Smooth muscle cell (in vitro differentiated cells): ENCODE results near the gene GPRC5B. TPM values are rescaled to one million over a fixed set of nuclear protein-coding genes. Genes with fewer than 3 reads are reported as not detected.

ENCODE experiments used
- DNase-seq: peaks from one replicate; lab custom pipeline; 2025; ENCODE audit not compliant: unreplicated experiment; lab: John Stamatoyannopoulos, UW
- H2AFZ ChIP-seq: fragments of 200-600 bp; sonication (generic); 2 replicates; pipeline ENCODE4 v1.6.0; 2016; ENCODE audit warnings: antibody characterized with exemption, low read depth, mild to moderate bottlenecking
- H3F3A ChIP-seq: fragments of 200-600 bp; sonication (generic); 2 replicates; pipeline ENCODE4 v1.6.0; 2017; ENCODE audit warnings: antibody characterized with exemption, low read depth
- H3K27ac ChIP-seq: fragments of 200-600 bp; sonication (generic); 2 replicates; pipeline ENCODE4 v1.5.1; 2016; ENCODE audit warnings: low read depth, mild to moderate bottlenecking
- H3K27me3 ChIP-seq: fragments of 200-600 bp; sonication (generic); 2 replicates; pipeline ENCODE4 v1.6.1; 2016; ENCODE audit warnings: low read depth, mild to moderate bottlenecking
- H3K36me3 ChIP-seq: fragments of 200-600 bp; sonication (generic); 2 replicates; pipeline ENCODE4 v1.5.1; 2016; ENCODE audit warnings: low read depth
- H3K4me1 ChIP-seq: fragments of 200-600 bp; sonication (generic); 2 replicates; pipeline ENCODE4 v1.5.1; 2016; ENCODE audit warnings: low read depth
- H3K4me2 ChIP-seq: fragments of 200-600 bp; sonication (generic); 2 replicates; pipeline ENCODE4 v1.6.0; 2016; ENCODE audit warnings: mild to moderate bottlenecking
- H3K4me3 ChIP-seq: fragments of 200-600 bp; sonication (generic); 2 replicates; pipeline ENCODE4 v1.5.1; 2016; ENCODE audit warnings: mild to moderate bottlenecking
- H3K79me2 ChIP-seq: fragments of 200-600 bp; sonication (generic); 2 replicates; pipeline ENCODE4 v1.6.0; 2016; ENCODE audit warnings: low read depth, mild to moderate bottlenecking
- H3K9ac ChIP-seq: fragments of 200-600 bp; sonication (generic); 2 replicates; pipeline ENCODE4 v1.6.0; 2016; ENCODE audit warnings: low read depth
- H3K9me3 ChIP-seq: fragments of 200-600 bp; sonication (generic); replicated peaks from 2 replicates; pipeline ENCODE4 v1.5.1; 2016; ENCODE audit warnings: low read depth
- H4K20me1 ChIP-seq: fragments of 200-600 bp; sonication (generic); 2 replicates; pipeline ENCODE4 v1.6.0; 2016; ENCODE audit warnings: low read depth
- WGBS: methylation state at CpG from one replicate; pipeline ENCODE4 v1.1.7; 2016; ENCODE audit warnings: low lambda C conversion rate; 5-methylcytosine and 5-hydroxymethylcytosine counted together
- polyA plus RNA-seq: library from polyadenylated mRNA; unstranded; fragments of >200 nt; fragmentation: Nextera tagmentation; extraction: Ambion mirVana; gene quantifications from 2 replicates; pipeline ENCODE4 v1.2.1, GENCODE V29; 2016
- total RNA-seq: library from RNA; depleted of rRNA; stranded (reverse); fragments of >200 nt; gene quantifications from 2 replicates; pipeline ENCODE4 v1.2.3, GENCODE V29; 2014
- TF ChIP-seq, protein P1 (sequence below): fragments of 200-600 bp; sonication (generic); IDR thresholded peaks from 2 replicates; pipeline ENCODE4 v1.5.1; 2017; ENCODE audit warnings: borderline replicate concordance, mild to moderate bottlenecking, antibody characterized with exemption; ENCODE audit not compliant: insufficient read depth, poor library complexity, severe bottlenecking

Gene GPRC5B, protein sequence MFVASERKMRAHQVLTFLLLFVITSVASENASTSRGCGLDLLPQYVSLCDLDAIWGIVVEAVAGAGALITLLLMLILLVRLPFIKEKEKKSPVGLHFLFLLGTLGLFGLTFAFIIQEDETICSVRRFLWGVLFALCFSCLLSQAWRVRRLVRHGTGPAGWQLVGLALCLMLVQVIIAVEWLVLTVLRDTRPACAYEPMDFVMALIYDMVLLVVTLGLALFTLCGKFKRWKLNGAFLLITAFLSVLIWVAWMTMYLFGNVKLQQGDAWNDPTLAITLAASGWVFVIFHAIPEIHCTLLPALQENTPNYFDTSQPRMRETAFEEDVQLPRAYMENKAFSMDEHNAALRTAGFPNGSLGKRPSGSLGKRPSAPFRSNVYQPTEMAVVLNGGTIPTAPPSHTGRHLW
- total RNA-seq (7.8 and 15.6 TPM in 2 replicates), polyA plus RNA-seq (18.9 and 25.7 TPM in 2 replicates)

DNA sequence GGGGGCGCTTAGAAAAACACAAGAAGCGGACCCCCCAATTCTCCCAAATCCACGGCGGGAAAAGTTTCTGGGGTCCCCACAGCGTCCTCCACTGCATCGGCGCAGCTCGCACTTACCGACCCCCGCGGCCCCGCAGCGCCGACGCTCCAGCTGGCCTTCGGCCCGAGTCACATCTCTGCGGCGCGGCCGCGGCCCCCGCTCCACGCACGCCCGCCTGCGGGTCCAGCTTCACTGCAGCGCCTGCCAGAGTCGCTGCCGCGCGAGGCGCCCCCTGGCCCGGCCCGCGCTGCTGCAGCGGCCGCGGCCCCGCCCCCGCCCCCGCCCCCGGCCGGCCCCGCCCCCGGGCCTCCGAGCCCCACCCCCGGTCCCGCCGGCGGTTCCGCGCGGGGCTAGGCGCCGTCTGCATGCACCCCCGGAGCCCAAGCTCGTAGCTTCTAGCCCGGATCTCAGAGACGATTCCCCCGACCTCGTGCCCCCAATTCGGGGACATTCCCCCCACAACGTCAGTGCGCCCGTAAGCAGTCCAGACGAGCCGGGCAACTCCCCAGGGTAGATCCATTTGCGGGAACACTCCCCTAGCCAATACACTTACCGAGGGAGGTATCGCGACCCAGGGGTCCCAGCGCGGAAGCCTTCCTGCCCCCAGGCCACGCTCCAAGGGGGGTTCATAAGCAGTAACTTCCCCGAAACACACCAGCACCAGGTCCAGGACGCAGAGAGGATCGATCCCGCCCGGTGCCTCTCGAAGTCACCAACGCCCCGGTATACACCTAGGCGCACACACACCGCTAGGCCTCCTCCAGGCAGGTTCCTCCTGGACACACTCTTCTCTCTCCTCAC, at the start of gene GPRC5B:
Gene GPRC5B (minus strand): TSS at position 238 of the 840 bp plus-strand sequence. CDS start 12,003 bp downstream, outside the sequence.
- Histone ChIP-seq H3K4me2 (peak within 1 kb of the TSS; percentile 96), H3F3A (no peaks in the 10 kb centered on the region), H3K4me3 (peak within 1 kb of the TSS; percentile 72), H2AFZ (peak within 1 kb of the TSS; percentile 59), H3K79me2 (peaks cover 15% of the 10 kb centered on the region), H3K4me1 (peaks cover 14% of the 10 kb centered on the region), H3K9me3 (no peaks in the 10 kb centered on the region), H3K27ac (no peak within 1 kb of the TSS), H4K20me1 (peaks cover 4% of the 10 kb centered on the region), H3K9ac (peak within 1 kb of the TSS; percentile 24), H3K36me3 (no peaks in the 10 kb centered on the region), H3K27me3 (no peaks in the 10 kb centered on the region)
- DNase-seq = peak; percentile 13
- TF ChIP-seq, protein P1, sequence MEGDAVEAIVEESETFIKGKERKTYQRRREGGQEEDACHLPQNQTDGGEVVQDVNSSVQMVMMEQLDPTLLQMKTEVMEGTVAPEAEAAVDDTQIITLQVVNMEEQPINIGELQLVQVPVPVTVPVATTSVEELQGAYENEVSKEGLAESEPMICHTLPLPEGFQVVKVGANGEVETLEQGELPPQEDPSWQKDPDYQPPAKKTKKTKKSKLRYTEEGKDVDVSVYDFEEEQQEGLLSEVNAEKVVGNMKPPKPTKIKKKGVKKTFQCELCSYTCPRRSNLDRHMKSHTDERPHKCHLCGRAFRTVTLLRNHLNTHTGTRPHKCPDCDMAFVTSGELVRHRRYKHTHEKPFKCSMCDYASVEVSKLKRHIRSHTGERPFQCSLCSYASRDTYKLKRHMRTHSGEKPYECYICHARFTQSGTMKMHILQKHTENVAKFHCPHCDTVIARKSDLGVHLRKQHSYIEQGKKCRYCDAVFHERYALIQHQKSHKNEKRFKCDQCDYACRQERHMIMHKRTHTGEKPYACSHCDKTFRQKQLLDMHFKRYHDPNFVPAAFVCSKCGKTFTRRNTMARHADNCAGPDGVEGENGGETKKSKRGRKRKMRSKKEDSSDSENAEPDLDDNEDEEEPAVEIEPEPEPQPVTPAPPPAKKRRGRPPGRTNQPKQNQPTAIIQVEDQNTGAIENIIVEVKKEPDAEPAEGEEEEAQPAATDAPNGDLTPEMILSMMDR = no peak
- 20% methylated on average over 59 of the region's 85 CpGs for WGBS

DNA sequence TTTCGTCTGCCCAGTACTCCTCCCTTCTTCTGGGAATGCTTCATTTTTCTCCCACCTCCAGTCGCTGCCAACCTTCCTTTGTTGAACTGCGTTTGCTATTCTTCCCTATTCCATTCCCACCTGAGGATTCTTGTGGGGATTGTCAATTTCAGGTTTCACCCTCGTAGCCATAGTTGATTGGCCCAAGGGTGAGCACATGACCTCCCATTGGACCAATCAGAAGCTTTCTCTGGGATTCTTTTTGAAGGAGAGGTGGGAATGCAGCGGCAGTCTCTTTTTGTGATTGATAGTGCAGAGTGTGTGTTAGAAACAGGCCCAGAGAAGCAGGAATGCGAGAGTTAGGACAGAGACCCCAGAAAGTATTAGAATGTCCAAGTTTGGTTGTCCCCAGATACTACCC, 49.1 kb upstream of the GPRC5B start:
- Histone ChIP-seq H3K36me3 (no peaks in the 10 kb centered on the region), H3K9me3 (no peaks in the 10 kb centered on the region), H3F3A (no peaks in the 10 kb centered on the region), H3K27me3 (no peaks in the 10 kb centered on the region), H4K20me1 (no peaks in the 10 kb centered on the region), H3K79me2 (no peaks in the 10 kb centered on the region), H3K4me1 (no peaks in the 10 kb centered on the region), H3K4me3 (no peak overlapping the region), H3K9ac (no peak overlapping the region), H3K27ac (no peak overlapping the region), H3K4me2 (no peak overlapping the region), H2AFZ (no peak overlapping the region)
- TF ChIP-seq, protein P1 = no peak
- no peak for DNase-seq
- 86% methylated on average over 6 of the region's 6 CpGs for WGBS

- no peak overlapping the region for H3K4me3 ChIP-seq
- no peak overlapping the region for H3K9ac ChIP-seq
- H3F3A ChIP-seq = no peaks in the 10 kb centered on the region
- no peaks in the 10 kb centered on the region for H3K79me2 ChIP-seq
- H3K4me2 ChIP-seq = no peak overlapping the region
- no peak for DNase-seq
- H2AFZ ChIP-seq = no peak overlapping the region
- TF ChIP-seq, protein P1 = no peak
- no peaks in the 10 kb centered on the region for H3K36me3 ChIP-seq
- no peaks in the 10 kb centered on the region for H3K27me3 ChIP-seq
- WGBS = 78% methylated on average over 12 of the region's 12 CpGs
- H4K20me1 ChIP-seq = no peaks in the 10 kb centered on the region
- no peak overlapping the region for H3K27ac ChIP-seq
- H3K4me1 ChIP-seq = no peaks in the 10 kb centered on the region
- no peaks in the 10 kb centered on the region for H3K9me3 ChIP-seq
These were observed 44.4 kb upstream of the GPRC5B start for GRCh38 chr16:19929062-19929511.
